ENCODE data around the gene CCDC192. TPM values are rescaled to one million over a fixed set of nuclear protein-coding genes. Genes with fewer than 3 reads are reported as not detected.

CCDC192 gene
- total RNA-seq, 4 donors from 2014 or later, result 1.0 to 2.3 (median 1.1) TPM; not detected in 1

DNA sequence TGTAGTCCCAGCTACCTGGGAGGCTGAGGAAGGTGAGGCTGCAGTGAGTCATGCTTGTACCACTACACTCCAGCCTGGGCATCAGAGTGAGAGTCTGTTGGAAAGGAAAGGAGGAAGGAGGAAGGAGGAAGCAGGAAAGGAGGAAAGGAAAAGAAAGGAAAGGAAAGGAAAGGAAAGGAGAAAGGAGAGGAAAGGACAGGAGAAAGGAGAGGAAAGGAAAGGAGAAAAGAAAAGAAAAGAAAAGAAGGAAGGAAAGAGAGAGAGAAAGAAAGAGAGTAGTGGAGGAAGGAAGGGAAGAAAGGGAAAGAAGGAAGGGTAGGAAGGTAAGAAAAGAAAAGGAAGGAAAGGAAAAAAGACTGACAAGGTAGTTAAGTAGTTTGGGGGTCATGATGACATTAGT is 217.7 kb downstream of the CCDC192 start:
- TF ChIP-seq, protein P1, sequence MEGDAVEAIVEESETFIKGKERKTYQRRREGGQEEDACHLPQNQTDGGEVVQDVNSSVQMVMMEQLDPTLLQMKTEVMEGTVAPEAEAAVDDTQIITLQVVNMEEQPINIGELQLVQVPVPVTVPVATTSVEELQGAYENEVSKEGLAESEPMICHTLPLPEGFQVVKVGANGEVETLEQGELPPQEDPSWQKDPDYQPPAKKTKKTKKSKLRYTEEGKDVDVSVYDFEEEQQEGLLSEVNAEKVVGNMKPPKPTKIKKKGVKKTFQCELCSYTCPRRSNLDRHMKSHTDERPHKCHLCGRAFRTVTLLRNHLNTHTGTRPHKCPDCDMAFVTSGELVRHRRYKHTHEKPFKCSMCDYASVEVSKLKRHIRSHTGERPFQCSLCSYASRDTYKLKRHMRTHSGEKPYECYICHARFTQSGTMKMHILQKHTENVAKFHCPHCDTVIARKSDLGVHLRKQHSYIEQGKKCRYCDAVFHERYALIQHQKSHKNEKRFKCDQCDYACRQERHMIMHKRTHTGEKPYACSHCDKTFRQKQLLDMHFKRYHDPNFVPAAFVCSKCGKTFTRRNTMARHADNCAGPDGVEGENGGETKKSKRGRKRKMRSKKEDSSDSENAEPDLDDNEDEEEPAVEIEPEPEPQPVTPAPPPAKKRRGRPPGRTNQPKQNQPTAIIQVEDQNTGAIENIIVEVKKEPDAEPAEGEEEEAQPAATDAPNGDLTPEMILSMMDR (IDR thresholded peaks at IDR 0.05; ENCODE audit: low read depth), result no peak

- TF ChIP-seq, protein P1 (IDR thresholded peaks at IDR 0.05; ENCODE audit: low read depth), result no peak
Measured at GRCh38 chr5:127922603-127923002, 219.4 kb downstream of the CCDC192 start.

DNA sequence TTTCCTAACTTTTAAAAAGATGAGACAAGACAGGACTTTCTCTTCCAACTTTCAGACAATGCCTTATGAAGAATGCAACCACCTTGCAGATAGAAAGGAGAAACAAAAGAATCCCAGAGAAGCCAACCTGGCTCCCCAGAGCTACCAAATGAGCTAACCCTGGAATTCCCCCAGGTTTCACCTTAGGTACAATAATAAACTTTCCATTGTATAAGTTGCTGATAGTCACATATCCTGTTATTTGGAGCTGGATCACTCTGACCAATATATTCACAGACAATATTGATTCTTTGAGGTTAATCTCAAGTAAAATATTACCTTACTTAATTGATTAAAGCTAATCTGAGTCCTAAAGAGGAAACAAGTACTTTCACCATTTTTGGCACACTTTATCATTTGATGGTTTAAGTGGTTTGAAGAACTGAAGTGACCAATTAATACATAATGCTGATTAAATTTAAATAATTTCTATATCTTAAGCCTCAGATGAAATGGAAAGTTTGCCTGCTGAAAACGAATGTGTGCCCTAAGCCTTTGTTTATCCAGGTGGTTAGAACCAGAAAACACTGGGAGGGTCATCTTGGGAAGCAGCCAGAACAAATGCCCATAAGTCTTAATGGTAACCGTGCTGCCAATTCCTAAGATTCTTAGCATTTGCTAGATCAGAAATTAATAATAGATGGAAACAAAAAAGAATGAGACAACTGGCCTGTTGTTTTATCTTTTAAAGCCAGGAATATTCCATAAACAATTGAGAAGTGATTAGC is 220.8 kb downstream of the CCDC192 start:
- TF ChIP-seq, protein P1 (IDR thresholded peaks at IDR 0.05; ENCODE audit: low read depth), result no peak

GRCh38 chr5:127924606-127925005 is 221.4 kb downstream of the CCDC192 start:
- TF ChIP-seq, protein P1 (IDR thresholded peaks at IDR 0.05; ENCODE audit: low read depth), result no peak

- TF ChIP-seq, protein P1 (IDR thresholded peaks at IDR 0.05; ENCODE audit: low read depth), result no peak
Measured at GRCh38 chr5:127925916-127926315, 222.7 kb downstream of the CCDC192 start.

DNA sequence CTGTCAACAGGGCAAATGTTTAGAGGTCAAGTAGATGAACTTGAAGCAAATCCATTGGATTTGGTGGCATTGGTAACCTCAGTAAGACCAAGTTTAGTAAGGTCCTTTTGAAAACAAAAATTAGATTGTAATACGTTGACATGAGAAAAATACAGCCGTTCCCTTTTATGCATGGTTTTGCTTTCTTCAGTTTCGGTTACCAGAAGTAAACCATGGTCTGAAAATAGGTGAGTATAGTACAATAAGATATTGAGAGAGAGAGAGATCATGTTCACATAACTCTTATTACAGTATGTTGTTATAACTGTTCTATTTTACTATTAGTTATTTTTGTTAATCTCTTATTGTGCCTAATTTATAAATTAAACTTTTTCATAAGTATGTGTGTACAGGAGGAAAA is 223.8 kb downstream of the CCDC192 start:
- TF ChIP-seq, protein P1 (IDR thresholded peaks at IDR 0.05; ENCODE audit: low read depth), result no peak

DNA sequence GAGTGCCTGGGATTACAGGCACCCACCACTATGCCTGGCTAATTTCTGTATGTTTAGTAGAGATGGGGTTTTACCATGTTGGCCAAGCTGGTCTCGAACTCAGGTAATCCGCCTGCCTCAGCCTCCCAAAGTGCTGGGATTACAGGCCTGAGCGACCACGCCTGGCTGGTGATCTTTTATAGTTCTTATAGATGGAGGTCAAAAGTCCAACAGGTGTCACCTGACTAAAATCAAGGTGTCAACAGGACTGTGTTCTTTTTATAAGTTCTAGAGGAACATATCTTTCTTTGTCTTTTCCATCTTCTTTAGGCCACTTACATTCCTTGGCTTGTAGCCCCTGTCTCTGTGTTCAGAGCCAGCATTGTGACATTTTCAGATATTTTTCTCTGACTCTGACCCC is 224.9 kb downstream of the CCDC192 start:
- TF ChIP-seq, protein P1 (IDR thresholded peaks at IDR 0.05; ENCODE audit: low read depth), result no peak
